NCI-H2227 treated with DMSO at 0.1 percent for 48 hours (cell line): Measurements from ENCODE around the gene TRIM45.
"Not testable (repeated sequence)": the region's sequence is repeated elsewhere in the genome, so short reads cannot be mapped to it uniquely, and the experiment has no call there.

Source experiments
- DNase-seq: peaks from one replicate; lab custom pipeline; 2025; lab: John Stamatoyannopoulos, UW

The TRIM45 gene

DNA sequence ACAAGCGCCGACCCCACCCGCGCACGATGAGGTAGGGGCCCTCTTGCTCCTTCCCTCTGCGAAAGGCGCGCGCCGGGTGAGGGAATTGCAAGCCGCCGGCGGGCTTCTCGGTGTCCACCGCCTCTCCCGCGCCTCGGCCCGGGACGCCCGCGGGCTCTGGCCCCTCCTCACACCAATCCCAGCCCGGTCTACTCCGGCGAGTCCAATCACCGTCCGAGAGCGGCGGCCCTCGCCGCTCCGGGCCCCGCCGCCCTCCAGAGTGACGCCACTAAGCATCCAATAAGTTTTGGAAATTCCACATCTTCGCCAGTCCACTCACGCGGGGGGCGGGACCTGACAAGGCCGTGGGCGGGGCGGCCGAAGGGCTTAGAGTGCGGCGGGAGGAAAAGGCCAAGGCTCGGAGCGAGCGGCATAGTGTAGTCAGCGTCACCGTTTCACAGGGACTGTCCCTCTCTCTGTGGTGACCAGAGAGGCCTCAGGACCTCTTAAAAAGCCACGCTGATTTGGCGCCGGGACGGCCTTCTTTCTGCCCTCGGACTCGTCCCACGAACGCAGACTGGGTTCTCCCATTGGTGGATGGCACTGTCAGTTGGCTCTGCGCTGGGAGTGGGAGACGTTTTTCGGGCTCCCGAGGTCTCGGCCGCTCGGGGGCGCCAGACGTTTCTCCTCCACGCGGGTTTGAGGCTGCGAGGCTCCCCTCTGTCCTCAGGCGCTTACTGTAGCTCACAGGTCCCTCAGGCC is at the start of gene TRIM45:
Gene TRIM45, minus strand, starts transcription at position 161 of the 741 bp plus-strand sequence. CDS start 548 bp downstream, outside the sequence.
- DNase-seq: peak; percentile 99

DNA sequence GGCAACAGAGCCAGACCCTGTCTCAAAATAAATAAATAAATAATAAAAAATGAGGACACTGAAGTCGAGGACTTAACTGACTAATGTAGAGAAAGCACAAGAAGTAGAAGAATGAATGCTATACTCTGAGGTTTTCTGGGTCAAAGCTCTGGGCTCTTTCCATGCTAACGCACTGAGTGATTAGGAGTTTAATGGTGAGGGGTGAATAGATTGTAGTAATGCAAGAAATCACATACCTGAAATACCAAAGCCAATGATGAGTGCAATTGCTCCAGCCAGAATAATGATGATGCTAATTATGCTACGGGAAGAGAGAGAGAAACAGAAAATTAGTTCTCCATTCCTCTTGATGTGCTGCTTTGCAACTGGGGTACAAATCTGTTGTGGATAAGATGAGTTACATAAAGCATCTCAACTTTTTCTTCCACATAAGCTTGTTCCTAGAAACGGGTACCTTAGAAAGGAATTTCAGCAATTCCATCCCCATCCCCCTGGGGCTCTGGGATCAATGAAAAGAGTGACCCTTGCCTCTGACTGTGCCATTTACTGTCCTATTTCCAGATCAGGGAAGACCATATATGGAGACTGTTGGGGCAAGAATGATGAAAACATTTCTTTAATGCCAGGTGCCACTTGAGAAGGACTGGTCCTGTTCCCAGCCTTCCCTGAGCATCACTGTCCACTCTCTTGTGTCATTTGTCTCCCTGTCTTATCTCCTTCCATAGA is 48.5 kb upstream of the TRIM45 start:
- no peak for DNase-seq

DNA sequence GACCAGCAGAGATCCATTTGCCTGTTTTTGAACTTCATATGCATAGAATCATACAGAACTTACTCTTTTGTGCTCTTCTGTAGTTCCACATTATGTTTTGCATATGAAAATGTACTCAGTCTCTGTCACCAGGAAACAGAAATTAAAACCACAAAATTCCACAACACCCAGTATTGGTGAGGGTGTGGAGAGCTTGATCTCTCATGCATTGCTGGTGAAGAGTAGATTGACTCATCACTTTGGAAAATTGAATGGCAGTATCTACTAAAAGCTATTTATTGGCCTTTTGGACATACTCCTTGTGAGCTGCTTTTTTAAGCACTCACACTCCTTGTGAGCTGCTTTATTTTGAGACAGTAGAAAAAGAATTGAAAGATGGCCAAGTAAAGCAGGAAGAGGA is 45.9 kb upstream of the TRIM45 start:
- DNase-seq: no peak

DNA sequence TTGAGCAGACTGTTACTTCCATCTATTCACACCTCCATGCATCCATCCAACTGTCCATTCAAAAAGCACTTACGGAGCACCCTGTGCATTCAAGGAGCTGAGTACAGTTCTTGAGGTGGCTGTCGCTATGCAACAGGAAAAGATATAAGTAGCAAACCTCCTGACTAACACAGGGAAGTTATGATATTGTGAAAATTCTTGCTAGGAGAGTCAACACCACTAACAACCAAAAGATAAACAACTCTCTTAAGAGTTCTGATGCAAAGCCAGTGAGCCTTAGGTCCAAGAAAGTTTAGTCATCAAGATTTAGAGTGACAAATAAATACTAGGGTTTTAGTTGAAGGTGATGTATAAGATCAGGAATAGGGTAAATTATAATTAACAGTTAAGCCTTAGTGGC is 44.5 kb upstream of the TRIM45 start:
- DNase-seq: no peak

- DNase-seq: no peak
These were observed 42.7 kb upstream of the TRIM45 start for GRCh38 chr1:117164209-117164608.

GRCh38 chr1:117162816-117163215 is 41.3 kb upstream of the TRIM45 start:
- no peak for DNase-seq

- DNase-seq: no peak
These were observed 40.3 kb upstream of the TRIM45 start for GRCh38 chr1:117161887-117162286.

DNA sequence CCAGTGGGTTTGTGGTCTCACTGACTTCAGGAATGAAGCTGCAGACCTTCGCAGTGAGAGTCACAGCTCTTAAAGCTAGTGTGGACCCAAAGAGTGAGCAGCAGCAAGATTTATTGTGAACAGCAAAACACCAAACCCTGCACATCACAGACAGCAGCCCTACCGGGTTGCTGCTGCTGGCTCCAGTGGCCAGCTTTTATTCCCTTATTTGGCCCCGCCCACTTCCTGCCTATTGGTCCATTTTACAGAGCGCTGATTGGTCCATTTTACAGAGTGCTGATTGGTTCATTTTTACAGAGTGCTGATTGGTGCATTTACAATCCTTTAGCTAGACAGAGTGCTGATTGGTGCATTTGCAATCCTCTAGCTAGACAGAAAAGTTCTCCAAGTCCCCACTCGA is 29.8 kb upstream of the TRIM45 start:
- DNase-seq: not testable (repeated sequence)

GRCh38 chr1:117150316-117150715 is 28.8 kb upstream of the TRIM45 start:
- no peak for DNase-seq

- DNase-seq: no peak
These were observed 26.5 kb upstream of the TRIM45 start for GRCh38 chr1:117147856-117148588.

DNA sequence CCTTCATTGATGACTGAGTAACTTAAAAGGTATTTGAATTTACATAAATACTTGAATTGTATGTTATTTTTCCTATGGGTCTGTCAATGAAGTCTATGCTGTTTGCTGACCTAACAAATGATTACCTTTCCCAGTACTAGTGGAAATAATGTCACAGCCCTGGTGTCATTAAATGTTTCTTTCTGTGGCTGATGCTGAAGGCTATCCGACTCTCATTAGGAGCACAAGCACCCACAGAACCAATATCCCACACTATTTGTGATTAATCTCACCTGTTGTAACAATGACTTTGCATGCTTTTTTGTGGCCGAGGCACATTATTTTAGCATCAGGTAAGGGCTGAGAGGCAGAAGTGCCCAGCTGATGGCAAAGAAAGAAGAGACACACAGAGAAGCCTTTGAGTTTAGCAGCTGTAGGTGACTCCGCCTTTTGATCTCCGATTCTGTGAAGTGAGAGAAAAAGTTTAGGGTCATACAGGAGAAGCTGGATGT is 25.8 kb upstream of the TRIM45 start:
- no peak for DNase-seq

GRCh38 chr1:117146575-117147340 is 25.2 kb upstream of the TRIM45 start:
- DNase-seq: peak; percentile 32

GRCh38 chr1:117146072-117146471 is 24.5 kb upstream of the TRIM45 start:
- DNase-seq: no peak

- no peak for DNase-seq
These were observed 22.3 kb upstream of the TRIM45 start for GRCh38 chr1:117143871-117144270.

DNA sequence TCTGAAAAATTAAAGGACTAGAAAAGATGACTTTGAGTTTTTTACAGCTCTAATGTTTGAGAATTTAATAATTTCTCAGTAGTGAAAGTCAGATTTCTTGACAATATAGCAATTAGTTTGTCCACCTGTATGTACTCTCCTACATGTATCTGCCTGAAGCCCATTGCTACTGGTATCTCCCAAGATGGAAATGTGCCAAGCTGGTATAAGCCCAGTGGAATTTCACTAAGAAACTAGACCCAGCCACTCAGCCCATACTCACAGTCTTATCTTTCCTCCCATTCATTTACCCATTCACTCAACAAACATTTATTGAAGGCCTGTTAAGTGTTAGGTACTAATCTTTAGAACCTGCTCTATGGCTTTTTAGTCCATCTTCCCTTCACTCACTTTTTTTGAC is 21.6 kb upstream of the TRIM45 start:
- no peak for DNase-seq

GRCh38 chr1:117142200-117142599 is 20.7 kb upstream of the TRIM45 start:
- no peak for DNase-seq

DNA sequence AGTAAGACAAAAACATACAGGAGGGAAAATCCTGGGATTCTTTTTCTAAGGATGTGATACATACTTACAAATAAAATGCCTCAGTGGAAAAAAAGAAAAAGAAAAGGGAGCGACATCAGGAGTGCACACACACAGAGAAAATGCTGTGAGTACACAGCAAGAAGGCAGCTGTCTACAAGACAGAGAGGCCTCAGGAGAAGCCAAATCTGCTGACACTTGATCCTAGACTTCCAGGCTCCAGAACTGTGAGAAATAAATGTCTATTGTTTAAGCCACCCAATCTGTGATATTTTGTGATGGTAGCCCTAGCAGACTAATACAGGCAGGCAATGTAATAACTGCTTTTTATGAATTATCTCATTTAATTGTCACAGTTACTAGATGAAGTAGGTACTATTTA is 17.0 kb upstream of the TRIM45 start:
- no peak for DNase-seq

GRCh38 chr1:117138106-117138505 is 16.6 kb upstream of the TRIM45 start:
- DNase-seq: peak; percentile 59

GRCh38 chr1:117137281-117137855 is 15.8 kb upstream of the TRIM45 start:
- peak; percentile 88 for DNase-seq

DNA sequence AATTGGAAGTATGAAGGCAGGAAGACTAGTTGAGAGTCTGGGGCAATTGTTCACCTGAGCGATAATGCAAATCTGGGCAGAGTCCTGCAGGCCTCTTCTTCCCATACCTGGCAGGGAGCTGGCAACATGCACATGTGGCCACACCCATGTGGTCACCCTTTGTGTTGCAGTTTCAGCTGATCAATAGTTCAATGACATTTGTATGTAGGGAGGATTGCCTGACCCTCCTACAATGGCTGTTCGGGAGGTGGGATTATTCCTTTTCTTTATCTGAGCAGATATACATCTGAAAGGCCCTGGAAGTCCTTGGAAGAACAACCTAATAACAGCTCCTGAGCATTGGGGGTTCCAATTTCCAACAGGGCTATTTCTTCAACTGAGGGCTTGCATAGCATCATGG is 15.2 kb upstream of the TRIM45 start:
- no peak for DNase-seq

DNA sequence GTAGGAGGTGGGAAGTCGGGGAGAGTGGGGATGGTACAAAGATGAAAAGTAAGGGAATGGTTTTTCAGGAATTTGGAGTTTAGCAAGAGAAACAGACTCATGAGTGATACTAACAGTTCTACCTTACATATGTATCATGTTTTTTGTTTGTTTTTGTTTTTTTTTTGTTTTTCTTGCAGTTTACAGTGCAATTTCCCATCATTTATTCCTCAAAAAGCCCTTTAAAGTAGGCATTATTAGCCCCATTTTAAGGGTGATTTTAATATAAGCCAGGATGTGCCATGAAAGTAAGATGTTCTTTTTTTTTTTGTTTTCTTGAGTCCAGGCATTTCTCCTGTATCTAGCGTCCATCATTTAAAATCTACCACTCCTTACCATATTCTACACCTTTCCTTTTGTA is 13.8 kb upstream of the TRIM45 start:
- no peak for DNase-seq

GRCh38 chr1:117130526-117130925 is 9.0 kb upstream of the TRIM45 start:
- no peak for DNase-seq
